Activated naive CD4-positive, alpha-beta T cell treated with anti-CD3 and anti-CD28 coated beads for 36 hours (primary cell): ENCODE measurements around the gene RUNX1. TPM values are rescaled to one million over a fixed set of nuclear protein-coding genes. Genes with fewer than 3 reads are reported as not detected.
"Not testable (repeated sequence)": the region's sequence is repeated elsewhere in the genome, so short reads cannot be mapped to it uniquely, and the experiment has no call there.

Experiments used
- CTCF ChIA-PET: fragments of 350-600 bp; sonication (Branson Sonifier 250); formaldehyde crosslinking; loops from one replicate; lab custom pipeline; 2021; ENCODE audit warnings: antibody characterized with exemption; lab: Charles Lee
- DNase-seq: peaks from one replicate; pipeline ENCODE4 v3.0.0-alpha.2; 2020
- H3K27ac Mint-ChIP-seq: one replicate; pipeline ENCODE4 v1.8.0; 2021; ENCODE audit warnings: mild to moderate bottlenecking, mixed read lengths
- H3K27me3 Mint-ChIP-seq: one replicate; pipeline ENCODE4 v1.8.0; 2021; ENCODE audit warnings: low read depth, mixed read lengths
- H3K36me3 Mint-ChIP-seq: one replicate; pipeline ENCODE4 v1.8.0; 2021; ENCODE audit warnings: low read depth, mixed read lengths
- H3K4me1 Mint-ChIP-seq: one replicate; pipeline ENCODE4 v1.8.0; 2021; ENCODE audit warnings: low read depth, mixed read lengths
- H3K4me3 Mint-ChIP-seq: one replicate; pipeline ENCODE4 v1.8.0; 2021; ENCODE audit warnings: mild to moderate bottlenecking, moderate library complexity, mixed read lengths
- H3K9me3 Mint-ChIP-seq: one replicate; pipeline ENCODE4 v1.8.0; 2021; ENCODE audit warnings: mixed read lengths
- intact Hi-C: fragments of 100-400 bp; cut with micrococcal nuclease; formaldehyde crosslinking; loops from one replicate; pipeline ENCODE4 v1.15.1; 2023
- total RNA-seq, 2 experiments: library from RNA; stranded (reverse); gene quantifications; one replicate each; pipeline ENCODE4 v1.2.3, GENCODE V29; 2021

The RUNX1 gene
- total RNA-seq, 2 experiments from 2014 or later, result 36.9 to 41.0 TPM

- peak; percentile 92 for DNase-seq
- CTCF ChIA-PET, result interaction anchor here (0.9 kb wide), 3 partner anchors 11 to 62 kb away, joined by 3 to 5 read pairs (median 3); no protein-coding TSS in a partner anchor
- Mint-ChIP-seq H3K27me3 (no peaks in the 10 kb centered on the region), H3K27ac (peak overlapping the region; percentile 91), H3K9me3 (peaks cover 8% of the 10 kb centered on the region), H3K4me3 (no peak overlapping the region), H3K36me3 (peaks cover 66% of the 10 kb centered on the region), H3K4me1 (peaks cover 91% of the 10 kb centered on the region)
- intact Hi-C loops, result loop anchor here (1.0 to 10.0 kb wide), 13 partner anchors 45 to 721 kb away; no protein-coding TSS in a partner anchor
Observed at GRCh38 chr21:34807146-34807880, 241.8 kb downstream of the RUNX1 start.

- peaks cover 88% of the 10 kb centered on the region for H3K4me1 Mint-ChIP-seq
Observed at GRCh38 chr21:34806423-34806822, 242.7 kb downstream of the RUNX1 start.

GRCh38 chr21:34805157-34805556 is 243.9 kb downstream of the RUNX1 start:
- Mint-ChIP-seq H3K27ac (peak overlapping the region; percentile 28), H3K27me3 (no peaks in the 10 kb centered on the region), H3K4me1 (peaks cover 76% of the 10 kb centered on the region), H3K4me3 (no peak overlapping the region), H3K36me3 (peaks cover 54% of the 10 kb centered on the region), H3K9me3 (peaks cover 8% of the 10 kb centered on the region)
- DNase-seq, result no peak
- CTCF ChIA-PET, result no interaction called here
- intact Hi-C loops, result loop anchor here (5.0 to 10.0 kb wide), 4 partner anchors 47 to 420 kb away; no protein-coding TSS in a partner anchor

More at GRCh38 chr21:34806423-34806822, 242.7 kb downstream of the RUNX1 start:
- Mint-ChIP-seq H3K27me3 (no peaks in the 10 kb centered on the region), H3K4me3 (no peak overlapping the region), H3K36me3 (peaks cover 64% of the 10 kb centered on the region), H3K9me3 (peaks cover 8% of the 10 kb centered on the region), H3K27ac (peak overlapping the region; percentile 91)
- CTCF ChIA-PET, result interaction anchor here (0.9 kb wide), 2 partner anchors 16 to 81 kb away, joined by 3 read pairs; no protein-coding TSS in a partner anchor
- no peak for DNase-seq
- intact Hi-C loops, result loop anchor here (2.0 to 10.0 kb wide), 7 partner anchors 46 to 722 kb away; no protein-coding TSS in a partner anchor

GRCh38 chr21:34804584-34804983 is 244.5 kb downstream of the RUNX1 start:
- CTCF ChIA-PET, result interaction anchor here (0.6 kb wide), 1 partner anchor 97 kb away, joined by 3 read pairs; no protein-coding TSS in a partner anchor
- not testable (repeated sequence) for H3K9me3 Mint-ChIP-seq, H3K27me3 Mint-ChIP-seq, H3K4me3 Mint-ChIP-seq, DNase-seq
- intact Hi-C loops, result loop anchor here (5.0 to 10.0 kb wide), 2 partner anchors 420 to 598 kb away; no protein-coding TSS in a partner anchor
- Mint-ChIP-seq H3K36me3 (peaks cover 54% of the 10 kb centered on the region), H3K4me1 (peaks cover 70% of the 10 kb centered on the region), H3K27ac (peak overlapping the region; percentile 41)

- Mint-ChIP-seq H3K27ac (no peak overlapping the region), H3K9me3 (peaks cover 8% of the 10 kb centered on the region), H3K4me3 (no peak overlapping the region), H3K4me1 (peaks cover 63% of the 10 kb centered on the region), H3K27me3 (no peaks in the 10 kb centered on the region), H3K36me3 (peaks cover 53% of the 10 kb centered on the region)
- CTCF ChIA-PET, result interaction anchor here (0.6 kb wide), 1 partner anchor 84 kb away, joined by 6 read pairs; no protein-coding TSS in a partner anchor
- intact Hi-C loops, result loop anchor here (5.0 to 10.0 kb wide), 2 partner anchors 421 to 598 kb away; no protein-coding TSS in a partner anchor
- no peak for DNase-seq
Observed at GRCh38 chr21:34803782-34804370, 245.2 kb downstream of the RUNX1 start.

GRCh38 chr21:34802180-34802899 is 246.8 kb downstream of the RUNX1 start:
- Mint-ChIP-seq H3K27me3 (no peaks in the 10 kb centered on the region), H3K9me3 (peaks cover 8% of the 10 kb centered on the region), H3K4me1 (peaks cover 48% of the 10 kb centered on the region), H3K27ac (peak overlapping the region; percentile 30), H3K36me3 (peaks cover 55% of the 10 kb centered on the region), H3K4me3 (no peak overlapping the region)
- CTCF ChIA-PET, result interaction anchor here (0.7 kb wide), 1 partner anchor 777 kb away, joined by 3 read pairs; no protein-coding TSS in a partner anchor
- no peak for DNase-seq
- intact Hi-C loops, result loop anchor here (5.0 to 10.0 kb wide), 2 partner anchors 422 to 600 kb away; no protein-coding TSS in a partner anchor

GRCh38 chr21:34801519-34802132 is 247.5 kb downstream of the RUNX1 start:
- Mint-ChIP-seq H3K4me3 (no peak overlapping the region), H3K36me3 (peaks cover 51% of the 10 kb centered on the region), H3K4me1 (peaks cover 41% of the 10 kb centered on the region), H3K27ac (peak overlapping the region; percentile 22), H3K27me3 (no peaks in the 10 kb centered on the region), H3K9me3 (peaks cover 6% of the 10 kb centered on the region)
- intact Hi-C loops, result loop anchor here (5.0 to 10.0 kb wide), 2 partner anchors 423 to 601 kb away; no protein-coding TSS in a partner anchor
- peak; percentile 31 for DNase-seq
- CTCF ChIA-PET, result no interaction called here

DNA sequence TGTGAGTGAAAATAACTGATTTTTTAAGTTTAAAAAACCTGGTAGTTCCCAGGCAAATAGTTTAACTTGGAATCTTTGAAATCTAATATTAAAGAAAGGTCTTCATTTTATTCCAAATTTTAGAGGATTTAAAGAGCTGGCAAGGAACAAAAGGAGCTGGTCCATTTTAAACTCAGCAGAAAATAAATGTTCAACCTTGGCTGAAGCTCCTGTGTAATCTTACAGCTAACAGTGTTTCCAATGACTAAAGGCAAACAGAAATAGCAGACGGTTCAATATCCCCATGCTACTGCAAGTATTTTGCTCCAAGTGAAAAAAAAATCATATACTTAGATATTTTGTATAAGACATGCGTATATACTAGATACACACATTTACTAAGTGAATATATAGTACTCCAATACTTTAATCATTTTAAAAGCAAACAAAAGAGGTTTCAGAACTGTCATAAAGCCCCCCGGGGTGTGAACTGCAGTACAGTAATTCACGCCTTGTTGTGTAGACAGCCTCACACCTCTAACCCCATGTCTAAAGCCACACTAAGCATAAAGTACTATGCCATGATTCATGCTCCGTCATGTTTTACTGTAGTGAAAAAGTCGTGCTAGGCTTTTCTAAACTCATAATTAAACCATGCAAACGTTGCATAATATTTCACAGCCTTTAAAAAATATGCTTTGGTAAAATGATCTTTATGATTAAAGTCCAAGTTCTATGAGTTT is 248.1 kb downstream of the RUNX1 start:
- intact Hi-C loops, result loop anchor here (5.0 to 10.0 kb wide), 2 partner anchors 424 to 601 kb away; no protein-coding TSS in a partner anchor
- peaks cover 2% of the 10 kb centered on the region for H3K9me3 Mint-ChIP-seq
- peaks cover 50% of the 10 kb centered on the region for H3K36me3 Mint-ChIP-seq
- H3K27ac Mint-ChIP-seq, result no peak overlapping the region
- H3K27me3 Mint-ChIP-seq, result no peaks in the 10 kb centered on the region
- DNase-seq, result no peak
- H3K4me1 Mint-ChIP-seq, result peaks cover 35% of the 10 kb centered on the region
- CTCF ChIA-PET, result no interaction called here
- no peak overlapping the region for H3K4me3 Mint-ChIP-seq

- Mint-ChIP-seq H3K9me3 (no peaks in the 10 kb centered on the region), H3K36me3 (peaks cover 53% of the 10 kb centered on the region), H3K27me3 (no peaks in the 10 kb centered on the region), H3K27ac (no peak overlapping the region), H3K4me3 (no peak overlapping the region), H3K4me1 (peaks cover 17% of the 10 kb centered on the region)
- intact Hi-C loops, result no loop called here
- CTCF ChIA-PET, result no interaction called here
- no peak for DNase-seq
Observed at GRCh38 chr21:34799092-34799491, 250.0 kb downstream of the RUNX1 start.

- CTCF ChIA-PET, result no interaction called here
- H3K4me3 Mint-ChIP-seq, result no peak overlapping the region
- H3K9me3 Mint-ChIP-seq, result no peaks in the 10 kb centered on the region
- H3K27ac Mint-ChIP-seq, result peak overlapping the region; percentile 21
- no peaks in the 10 kb centered on the region for H3K27me3 Mint-ChIP-seq
- no peak for DNase-seq
- intact Hi-C loops, result no loop called here
- peaks cover 13% of the 10 kb centered on the region for H3K4me1 Mint-ChIP-seq
- peaks cover 48% of the 10 kb centered on the region for H3K36me3 Mint-ChIP-seq
Observed at GRCh38 chr21:34797921-34798535, 251.1 kb downstream of the RUNX1 start.

GRCh38 chr21:34797201-34797525 is 251.9 kb downstream of the RUNX1 start:
- peaks cover 53% of the 10 kb centered on the region for H3K36me3 Mint-ChIP-seq
- no peaks in the 10 kb centered on the region for H3K9me3 Mint-ChIP-seq
- H3K27ac Mint-ChIP-seq, result no peak overlapping the region
- CTCF ChIA-PET, result no interaction called here
- DNase-seq, result no peak
- H3K4me3 Mint-ChIP-seq, result no peak overlapping the region
- peaks cover 5% of the 10 kb centered on the region for H3K4me1 Mint-ChIP-seq
- intact Hi-C loops, result no loop called here
- no peaks in the 10 kb centered on the region for H3K27me3 Mint-ChIP-seq
